HG03039 (cell line): ENCODE measurements around the gene RELT.

Source experiments
- ATAC-seq: cut with Tn5 transposase; IDR thresholded peaks from one replicate; pipeline ENCODE4 v1.9.1; 2021; ENCODE audit warnings: mild to moderate bottlenecking, moderate library complexity; ENCODE audit not compliant: unreplicated experiment

RELT gene

GRCh38 chr11:73389916-73390315, 13.7 kb downstream of the RELT start:
- no peak for ATAC-seq

DNA sequence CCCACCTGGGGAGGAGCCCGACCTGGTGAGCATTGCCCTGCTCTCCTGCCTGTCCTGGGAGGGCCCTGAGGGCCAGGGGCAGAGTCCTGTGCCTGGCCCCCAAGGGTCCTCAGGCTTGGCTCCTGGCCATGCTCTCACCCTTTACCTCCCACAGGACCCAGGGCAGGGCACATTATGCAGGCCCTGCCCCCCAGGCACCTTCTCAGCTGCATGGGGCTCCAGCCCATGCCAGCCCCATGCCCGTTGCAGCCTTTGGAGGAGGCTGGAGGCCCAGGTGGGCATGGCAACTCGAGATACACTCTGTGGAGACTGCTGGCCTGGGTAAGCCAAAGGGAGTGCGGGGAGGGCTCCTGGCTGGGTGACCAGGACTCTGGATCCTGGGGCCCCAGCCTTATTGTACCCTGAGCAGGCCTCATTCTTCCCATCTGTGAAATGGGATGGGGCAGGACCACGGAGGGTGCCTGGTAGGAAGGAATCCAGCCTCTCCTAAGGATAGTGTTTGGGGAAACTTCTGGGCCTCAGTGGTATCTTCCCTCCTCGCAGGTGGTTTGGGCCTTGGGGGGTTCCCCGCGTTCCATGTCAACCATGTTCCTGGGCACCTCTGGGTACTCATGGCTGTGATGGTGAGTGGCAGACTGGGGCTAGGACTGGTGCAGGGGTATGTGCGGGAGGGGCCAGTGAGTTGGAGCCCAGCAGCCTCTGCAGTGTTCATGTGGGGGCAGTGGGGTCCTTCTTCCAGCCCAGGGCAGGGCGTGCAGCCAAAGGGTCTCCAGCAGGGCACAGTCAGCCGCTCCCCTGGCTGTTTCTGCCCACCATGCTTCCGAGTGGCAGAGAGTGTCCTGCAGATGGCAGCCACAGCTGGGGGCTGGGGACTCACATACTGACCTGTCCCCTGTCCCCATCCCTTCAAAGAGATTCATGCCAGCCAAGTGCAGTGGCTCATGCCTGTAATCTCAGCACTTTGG, 14.7 kb downstream of the RELT start:
- ATAC-seq = no peak

- no peak for ATAC-seq
Observed at GRCh38 chr11:73391665-73392064, 15.5 kb downstream of the RELT start.

DNA sequence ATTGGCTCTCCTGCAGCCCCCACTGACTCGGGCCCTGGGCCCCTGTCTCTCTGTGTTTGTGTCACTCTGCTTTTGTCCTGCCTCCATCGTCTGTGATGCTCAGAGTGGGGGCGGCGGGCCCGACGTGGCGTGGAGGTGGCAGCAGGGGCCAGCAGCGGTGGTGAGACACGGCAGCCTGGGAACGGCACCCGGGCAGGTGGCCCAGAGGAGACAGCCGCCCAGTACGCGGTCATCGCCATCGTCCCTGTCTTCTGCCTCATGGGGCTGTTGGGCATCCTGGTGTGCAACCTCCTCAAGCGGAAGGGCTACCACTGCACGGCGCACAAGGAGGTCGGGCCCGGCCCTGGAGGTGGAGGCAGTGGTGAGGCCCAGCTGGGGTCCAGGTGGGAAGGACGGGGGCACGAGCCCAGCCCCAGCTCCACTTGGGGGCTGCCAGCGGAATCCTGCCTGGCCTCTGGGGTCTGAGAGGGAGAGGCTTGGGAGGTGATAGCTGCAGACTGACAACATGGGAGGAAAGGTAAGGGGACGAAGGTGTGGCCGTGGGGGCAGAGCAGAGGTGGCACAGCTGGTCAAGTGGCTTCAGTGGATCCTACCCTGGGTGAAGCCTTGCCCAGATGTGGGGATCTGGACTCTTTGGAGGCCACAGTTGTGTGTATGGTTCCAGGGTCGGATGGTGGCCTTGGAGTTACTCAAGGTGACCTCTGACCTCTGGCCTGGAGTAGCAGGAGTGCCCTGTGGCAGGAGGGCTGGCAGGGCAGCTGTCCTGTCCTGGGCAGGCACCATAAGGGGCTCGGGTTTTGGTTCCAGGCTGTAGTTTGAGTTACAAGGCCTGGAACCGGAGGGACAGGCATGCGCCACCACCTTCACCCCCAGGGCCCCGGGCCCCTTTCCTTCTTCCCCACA, 16.2 kb downstream of the RELT start:
- no peak for ATAC-seq

GRCh38 chr11:73393011-73393380, 16.8 kb downstream of the RELT start:
- no peak for ATAC-seq

GRCh38 chr11:73393479-73394415, 17.5 kb downstream of the RELT start:
- ATAC-seq = no peak

DNA sequence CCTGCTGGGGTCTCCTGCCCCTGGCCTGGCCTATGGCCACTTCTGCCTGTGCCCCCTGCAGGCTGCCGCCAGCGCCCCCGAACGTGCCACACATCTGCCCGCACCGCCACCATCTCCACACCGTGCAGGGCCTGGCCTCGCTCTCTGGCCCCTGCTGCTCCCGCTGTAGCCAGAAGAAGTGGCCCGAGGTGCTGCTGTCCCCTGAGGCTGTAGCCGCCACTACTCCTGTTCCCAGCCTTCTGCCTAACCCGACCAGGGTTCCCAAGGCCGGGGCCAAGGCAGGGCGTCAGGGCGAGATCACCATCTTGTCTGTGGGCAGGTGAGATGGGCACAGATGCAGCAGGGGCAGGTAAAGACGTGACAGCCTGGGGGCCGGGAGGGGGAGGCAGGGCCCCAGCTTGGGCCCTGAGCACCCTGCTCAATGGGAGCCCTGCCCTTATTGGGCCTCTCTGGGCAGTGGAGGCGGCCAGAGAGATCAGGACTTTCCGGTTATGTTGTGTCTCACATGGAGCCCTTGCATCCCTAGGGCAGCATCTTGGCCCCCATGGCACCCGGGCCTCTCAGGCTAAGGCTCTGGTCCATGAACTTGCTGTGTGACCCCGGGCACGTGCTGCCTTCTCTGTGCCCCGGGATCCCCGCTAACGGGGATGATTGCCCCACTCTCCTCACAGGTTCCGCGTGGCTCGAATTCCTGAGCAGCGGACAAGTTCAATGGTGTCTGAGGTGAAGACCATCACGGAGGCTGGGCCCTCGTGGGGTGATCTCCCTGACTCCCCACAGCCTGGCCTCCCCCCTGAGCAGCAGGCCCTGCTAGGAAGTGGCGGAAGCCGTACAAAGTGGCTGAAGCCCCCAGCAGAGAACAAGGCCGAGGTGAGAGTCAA, 18.5 kb downstream of the RELT start:
- ATAC-seq = no peak

DNA sequence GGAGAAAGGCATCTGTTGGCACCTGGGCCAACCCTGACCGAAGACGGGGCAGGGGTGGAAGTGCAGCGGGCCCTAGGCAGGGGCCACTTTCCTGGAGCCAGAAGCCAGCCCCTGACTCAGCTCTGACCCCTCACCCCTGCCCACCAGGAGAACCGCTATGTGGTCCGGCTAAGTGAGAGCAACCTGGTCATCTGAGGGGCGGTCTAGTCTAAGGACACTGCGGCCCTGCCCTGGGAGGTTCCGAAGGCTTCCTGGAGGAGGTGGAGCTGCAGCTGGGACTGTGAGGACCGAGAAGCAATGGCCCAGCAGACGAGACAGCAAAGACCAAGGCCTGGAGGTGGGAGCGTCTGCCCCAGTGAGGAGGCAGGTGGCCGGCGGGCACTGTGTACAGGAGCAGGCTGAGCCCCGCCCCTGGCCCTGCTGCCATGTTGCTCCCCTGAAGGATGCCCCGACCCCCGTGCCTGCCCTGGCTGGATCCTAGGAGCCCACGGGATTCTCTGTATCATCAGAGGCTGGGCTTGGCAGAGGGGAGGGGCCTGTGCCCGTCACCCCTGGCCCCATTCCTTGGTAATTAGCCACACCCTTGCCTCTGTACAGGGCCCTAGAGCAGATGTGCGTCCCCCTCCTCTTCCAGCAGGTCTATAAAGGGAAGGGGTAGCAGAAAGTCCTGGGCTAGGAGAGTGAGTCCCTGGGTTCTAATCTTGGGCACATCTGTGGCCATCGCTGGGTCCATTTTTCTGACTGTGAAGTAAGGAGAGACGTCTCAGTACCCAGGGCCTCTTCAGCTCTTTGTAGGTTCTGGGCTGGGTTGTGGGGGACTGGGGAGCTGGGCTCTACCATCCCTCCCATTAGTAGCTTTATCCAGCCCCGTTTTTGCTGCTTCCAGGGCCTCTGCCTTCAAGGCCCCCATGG, 19.4 kb downstream of the RELT start:
- no peak for ATAC-seq

DNA sequence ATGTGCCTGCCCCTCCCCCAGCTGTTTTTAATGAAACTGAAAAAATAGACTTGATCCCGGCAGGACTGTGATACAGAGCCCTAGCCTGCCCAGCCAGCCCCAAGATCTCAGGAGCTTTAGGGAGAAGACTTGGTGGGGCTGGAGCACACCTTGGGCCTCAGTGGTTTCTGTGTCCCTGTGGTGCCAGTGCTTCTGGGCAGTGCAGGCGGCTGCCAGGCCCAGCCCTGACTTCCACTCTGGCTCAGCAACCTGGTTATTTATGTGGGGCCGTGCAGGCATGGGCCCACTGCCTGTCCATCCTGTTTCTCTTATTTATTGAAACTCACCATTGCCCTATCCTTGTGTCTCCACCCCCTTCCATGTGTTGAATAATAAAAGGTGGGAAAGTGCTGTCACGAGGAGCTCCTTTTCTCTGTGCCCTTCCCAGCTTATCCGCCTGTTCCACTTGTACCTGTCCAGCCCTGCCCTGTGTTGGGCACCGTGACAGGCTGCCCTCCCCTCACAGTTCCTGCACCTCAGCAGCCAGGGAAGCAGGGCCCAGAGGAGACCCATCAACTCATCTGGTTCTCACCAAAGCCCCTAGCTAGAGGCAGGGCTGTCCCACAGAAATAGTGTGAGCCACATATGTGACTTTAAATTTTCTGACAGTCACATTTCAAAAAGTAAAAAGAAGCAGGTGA, 20.2 kb downstream of the RELT start:
- ATAC-seq = no peak

- ATAC-seq = no peak
Observed at GRCh38 chr11:73396985-73397384, 20.8 kb downstream of the RELT start.

DNA sequence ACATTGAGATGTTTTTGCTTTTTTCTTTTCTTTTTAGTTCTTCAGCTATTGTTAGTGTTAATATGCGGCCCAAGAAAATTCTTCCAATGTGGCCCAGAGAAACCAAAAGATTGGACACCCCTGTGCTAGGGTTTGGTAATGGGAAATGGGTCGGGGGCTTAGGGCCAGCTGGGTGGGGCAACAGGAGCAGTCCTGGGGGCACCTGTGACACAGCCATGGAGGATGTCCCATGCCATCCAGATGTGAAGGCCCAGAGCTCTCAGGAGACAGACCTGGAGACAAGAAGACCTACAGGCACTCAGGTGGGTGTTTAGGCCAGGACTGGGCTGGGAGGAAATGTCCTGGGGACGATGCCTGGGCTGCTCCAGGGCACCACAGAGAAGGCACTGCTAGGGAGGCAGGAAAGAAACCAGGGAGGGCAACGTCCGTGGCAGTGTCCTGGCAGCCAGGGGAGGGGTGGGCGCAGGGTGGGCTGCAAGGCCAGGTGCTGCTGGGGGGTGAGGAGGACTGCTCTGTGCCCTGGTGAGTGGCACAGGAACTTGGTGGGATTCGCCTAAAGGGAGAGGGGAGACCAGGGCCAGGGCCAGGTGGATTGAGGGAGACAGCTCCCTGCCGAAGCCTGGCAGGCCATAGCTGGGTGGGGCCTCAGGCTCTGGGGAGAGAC, 21.4 kb downstream of the RELT start:
- no peak for ATAC-seq

DNA sequence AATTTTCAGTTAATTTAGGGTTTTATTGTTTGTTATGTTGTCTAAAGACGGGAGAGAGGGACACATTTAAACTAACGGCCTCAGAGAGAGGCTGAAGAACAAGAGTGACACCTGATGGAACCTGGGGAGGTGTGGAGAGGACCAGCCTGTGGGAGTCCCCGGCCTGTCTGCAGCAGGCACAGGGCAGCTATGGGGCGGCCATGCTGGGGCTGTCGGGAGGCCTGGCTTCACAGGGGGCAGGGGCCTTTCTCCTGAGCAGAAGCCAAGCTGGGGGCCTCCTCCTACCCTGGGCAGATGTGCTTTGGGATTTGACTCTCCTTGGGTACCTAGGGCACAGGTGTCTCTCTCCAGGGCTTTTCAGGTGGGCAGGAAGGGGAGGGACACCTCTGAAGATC, 21.9 kb downstream of the RELT start:
- ATAC-seq = no peak

DNA sequence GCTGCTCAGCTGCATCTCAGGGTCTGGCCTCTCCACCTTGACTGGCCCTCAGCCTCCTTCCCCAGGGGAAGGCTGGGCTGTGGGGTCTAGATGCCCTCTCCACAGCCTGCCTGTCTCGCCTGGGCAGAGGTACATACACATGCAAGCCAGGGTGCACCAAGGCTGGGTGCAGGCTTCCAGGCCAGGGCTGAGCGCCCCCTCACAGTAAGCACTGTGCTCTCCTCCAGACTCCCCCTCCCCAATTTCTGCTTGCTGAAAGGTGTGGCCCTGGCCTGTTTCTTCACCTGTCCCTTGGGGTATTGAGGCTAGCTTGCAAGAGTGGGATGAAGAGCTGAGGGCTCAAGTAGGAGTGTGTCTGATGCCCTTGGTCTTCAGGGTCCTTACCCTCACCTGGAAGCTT, 22.5 kb downstream of the RELT start:
- no peak for ATAC-seq

DNA sequence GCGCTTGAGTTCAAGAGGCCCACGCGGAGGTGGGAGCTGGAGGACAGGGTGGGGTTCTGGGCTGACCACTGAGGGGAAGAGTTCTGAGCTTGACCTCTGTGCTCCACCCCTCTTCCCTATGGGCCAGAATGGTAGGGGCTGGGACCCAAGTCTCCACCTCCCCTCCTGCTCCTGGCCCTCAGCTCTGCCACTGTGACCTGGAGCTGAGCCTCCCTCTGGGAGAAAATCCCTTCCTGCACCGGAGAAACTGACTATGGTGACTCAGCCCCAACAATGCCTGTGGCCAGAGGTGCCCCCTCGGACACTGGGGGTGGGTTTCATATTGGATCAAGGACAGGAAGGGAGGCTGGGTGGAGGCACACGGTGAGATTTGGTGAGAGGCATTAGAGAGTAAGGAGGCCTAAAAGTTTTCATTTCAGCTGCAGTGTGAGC, 23.0 kb downstream of the RELT start:
- no peak for ATAC-seq

DNA sequence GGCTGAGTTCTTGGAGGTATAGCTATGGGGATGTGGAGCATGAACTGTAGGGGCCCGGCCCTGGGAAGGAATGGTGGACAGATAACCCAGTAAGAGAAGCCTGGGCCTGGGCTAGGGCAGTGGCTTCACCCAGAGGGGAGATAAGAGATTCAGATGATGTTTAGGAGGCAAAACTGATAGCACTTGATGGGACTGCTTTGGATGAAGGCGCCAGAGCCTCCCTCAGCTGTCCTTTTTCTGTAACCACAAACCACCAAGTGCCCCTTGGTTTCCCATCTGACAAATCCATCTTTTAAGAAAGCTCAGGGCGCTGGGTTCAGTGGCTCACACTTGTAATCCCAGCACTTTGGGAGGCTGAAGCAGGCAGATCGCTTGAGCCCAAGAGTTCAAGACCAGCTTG, 23.4 kb downstream of the RELT start:
- no peak for ATAC-seq

- no peak for ATAC-seq
Observed at GRCh38 chr11:73400293-73400692, 24.1 kb downstream of the RELT start.

GRCh38 chr11:73401217-73401923, 25.2 kb downstream of the RELT start:
- no peak for ATAC-seq
